GM20000 (cell line): Measurements from ENCODE around the gene TRIOBP.
"Not testable (repeated sequence)": the region's sequence is repeated elsewhere in the genome, so short reads cannot be mapped to it uniquely, and the experiment has no call there.

Source experiments
- DNase-seq: peaks from one replicate; pipeline ENCODE4 v3.0.0; 2012; ENCODE audit warnings: low spot score
- TF ChIP-seq, protein P1 (sequence below): IDR thresholded peaks from 2 replicates; pipeline ENCODE4 v1.5.1; 2012; ENCODE audit warnings: mild to moderate bottlenecking, control low read depth; ENCODE audit errors: extremely low read depth, missing control alignments

TRIOBP gene, protein sequence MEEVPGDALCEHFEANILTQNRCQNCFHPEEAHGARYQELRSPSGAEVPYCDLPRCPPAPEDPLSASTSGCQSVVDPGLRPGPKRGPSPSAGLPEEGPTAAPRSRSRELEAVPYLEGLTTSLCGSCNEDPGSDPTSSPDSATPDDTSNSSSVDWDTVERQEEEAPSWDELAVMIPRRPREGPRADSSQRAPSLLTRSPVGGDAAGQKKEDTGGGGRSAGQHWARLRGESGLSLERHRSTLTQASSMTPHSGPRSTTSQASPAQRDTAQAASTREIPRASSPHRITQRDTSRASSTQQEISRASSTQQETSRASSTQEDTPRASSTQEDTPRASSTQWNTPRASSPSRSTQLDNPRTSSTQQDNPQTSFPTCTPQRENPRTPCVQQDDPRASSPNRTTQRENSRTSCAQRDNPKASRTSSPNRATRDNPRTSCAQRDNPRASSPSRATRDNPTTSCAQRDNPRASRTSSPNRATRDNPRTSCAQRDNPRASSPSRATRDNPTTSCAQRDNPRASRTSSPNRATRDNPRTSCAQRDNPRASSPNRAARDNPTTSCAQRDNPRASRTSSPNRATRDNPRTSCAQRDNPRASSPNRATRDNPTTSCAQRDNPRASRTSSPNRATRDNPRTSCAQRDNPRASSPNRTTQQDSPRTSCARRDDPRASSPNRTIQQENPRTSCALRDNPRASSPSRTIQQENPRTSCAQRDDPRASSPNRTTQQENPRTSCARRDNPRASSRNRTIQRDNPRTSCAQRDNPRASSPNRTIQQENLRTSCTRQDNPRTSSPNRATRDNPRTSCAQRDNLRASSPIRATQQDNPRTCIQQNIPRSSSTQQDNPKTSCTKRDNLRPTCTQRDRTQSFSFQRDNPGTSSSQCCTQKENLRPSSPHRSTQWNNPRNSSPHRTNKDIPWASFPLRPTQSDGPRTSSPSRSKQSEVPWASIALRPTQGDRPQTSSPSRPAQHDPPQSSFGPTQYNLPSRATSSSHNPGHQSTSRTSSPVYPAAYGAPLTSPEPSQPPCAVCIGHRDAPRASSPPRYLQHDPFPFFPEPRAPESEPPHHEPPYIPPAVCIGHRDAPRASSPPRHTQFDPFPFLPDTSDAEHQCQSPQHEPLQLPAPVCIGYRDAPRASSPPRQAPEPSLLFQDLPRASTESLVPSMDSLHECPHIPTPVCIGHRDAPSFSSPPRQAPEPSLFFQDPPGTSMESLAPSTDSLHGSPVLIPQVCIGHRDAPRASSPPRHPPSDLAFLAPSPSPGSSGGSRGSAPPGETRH (N-terminal part only)

DNA sequence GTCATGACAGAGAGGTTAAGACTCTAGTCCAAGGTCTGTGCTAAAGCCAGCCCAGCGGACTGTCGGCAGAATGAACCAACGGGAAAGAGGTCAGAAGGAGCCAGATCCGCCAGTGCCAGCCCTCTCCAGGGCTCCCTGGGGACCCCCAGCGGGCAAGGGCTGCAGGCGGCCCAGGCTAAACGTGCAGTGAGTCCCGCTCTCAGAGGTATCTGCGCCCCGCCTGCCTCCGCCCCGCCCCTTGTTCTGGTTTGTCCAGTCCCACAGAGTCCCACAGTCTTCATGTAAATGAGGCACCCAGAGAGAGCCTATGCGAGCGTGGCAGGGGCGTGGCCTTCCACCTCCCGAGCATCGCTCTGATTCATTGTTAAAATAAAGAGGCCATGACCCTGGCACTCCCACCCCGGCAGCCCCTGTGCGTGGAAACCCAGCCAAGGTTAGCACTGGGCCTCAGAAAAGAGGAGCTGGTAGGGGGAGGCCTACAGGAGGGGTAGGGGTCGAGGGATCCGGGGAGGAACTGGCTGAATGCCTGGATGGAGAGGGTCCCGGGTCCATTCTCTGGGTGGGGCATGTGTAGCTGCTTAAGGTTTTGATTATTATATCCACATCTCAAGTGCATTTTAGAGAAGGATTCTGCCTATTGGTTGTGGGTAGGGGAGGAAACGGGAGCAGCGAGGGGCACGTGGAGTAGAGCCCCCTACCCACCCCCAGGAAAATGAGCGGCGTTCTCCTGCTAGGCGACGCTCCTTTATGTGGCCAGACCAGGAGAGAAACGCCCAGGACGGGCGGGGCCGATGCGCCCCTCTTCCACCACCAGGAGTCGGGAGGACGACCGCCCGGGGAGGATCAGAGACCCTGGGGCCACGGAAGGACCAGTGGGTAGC lies at the start of gene TRIOBP:
TRIOBP (plus strand) TSS at position 392 of the 881 bp plus-strand sequence. CDS start 4,318 bp downstream, outside the sequence.
- TF ChIP-seq, protein P1, sequence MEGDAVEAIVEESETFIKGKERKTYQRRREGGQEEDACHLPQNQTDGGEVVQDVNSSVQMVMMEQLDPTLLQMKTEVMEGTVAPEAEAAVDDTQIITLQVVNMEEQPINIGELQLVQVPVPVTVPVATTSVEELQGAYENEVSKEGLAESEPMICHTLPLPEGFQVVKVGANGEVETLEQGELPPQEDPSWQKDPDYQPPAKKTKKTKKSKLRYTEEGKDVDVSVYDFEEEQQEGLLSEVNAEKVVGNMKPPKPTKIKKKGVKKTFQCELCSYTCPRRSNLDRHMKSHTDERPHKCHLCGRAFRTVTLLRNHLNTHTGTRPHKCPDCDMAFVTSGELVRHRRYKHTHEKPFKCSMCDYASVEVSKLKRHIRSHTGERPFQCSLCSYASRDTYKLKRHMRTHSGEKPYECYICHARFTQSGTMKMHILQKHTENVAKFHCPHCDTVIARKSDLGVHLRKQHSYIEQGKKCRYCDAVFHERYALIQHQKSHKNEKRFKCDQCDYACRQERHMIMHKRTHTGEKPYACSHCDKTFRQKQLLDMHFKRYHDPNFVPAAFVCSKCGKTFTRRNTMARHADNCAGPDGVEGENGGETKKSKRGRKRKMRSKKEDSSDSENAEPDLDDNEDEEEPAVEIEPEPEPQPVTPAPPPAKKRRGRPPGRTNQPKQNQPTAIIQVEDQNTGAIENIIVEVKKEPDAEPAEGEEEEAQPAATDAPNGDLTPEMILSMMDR = peak; percentile 33
- peak; percentile 87 for DNase-seq

DNA sequence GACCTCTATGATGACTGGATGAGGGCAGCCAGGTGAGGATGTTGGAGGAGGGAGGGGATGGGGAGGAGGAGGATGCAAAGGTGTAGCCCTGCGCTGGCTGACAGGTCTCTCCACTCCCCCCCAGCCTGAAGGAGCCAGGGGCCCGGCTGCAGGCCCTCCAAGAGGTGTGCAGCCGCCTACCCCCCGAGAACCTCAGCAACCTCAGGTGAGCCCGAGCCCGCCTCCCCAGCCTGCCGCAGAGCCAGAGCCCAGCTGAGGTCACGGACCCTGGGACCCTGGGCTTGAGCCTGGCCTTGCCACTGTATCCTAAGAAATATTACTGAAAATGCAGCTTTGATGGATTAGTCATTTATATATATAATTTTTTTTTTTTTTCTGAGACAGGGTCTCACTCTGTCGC lies 49.5 kb upstream of the TRIOBP start:
- DNase-seq = no peak
- TF ChIP-seq, protein P1 = no peak

DNA sequence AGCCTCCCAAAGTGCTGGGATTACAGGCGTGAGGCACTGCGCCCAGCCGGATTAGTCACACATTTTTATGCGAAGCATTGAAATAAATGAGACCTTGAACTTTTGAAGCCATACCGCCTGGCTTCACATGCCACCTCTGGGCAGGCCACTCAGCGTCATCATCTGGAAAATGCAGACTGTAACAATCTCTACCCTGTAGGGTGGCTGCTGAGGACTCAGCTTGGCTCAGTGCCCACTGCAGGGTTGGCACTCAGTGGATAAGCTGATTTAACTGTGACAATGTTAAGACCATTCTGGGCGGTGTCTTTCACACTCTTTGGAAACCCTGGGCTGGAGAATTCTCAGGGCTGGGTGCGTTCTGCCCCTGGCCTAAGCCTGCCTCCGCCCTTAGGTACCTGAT lies 48.9 kb upstream of the TRIOBP start:
- DNase-seq = no peak
- TF ChIP-seq, protein P1 = no peak

DNA sequence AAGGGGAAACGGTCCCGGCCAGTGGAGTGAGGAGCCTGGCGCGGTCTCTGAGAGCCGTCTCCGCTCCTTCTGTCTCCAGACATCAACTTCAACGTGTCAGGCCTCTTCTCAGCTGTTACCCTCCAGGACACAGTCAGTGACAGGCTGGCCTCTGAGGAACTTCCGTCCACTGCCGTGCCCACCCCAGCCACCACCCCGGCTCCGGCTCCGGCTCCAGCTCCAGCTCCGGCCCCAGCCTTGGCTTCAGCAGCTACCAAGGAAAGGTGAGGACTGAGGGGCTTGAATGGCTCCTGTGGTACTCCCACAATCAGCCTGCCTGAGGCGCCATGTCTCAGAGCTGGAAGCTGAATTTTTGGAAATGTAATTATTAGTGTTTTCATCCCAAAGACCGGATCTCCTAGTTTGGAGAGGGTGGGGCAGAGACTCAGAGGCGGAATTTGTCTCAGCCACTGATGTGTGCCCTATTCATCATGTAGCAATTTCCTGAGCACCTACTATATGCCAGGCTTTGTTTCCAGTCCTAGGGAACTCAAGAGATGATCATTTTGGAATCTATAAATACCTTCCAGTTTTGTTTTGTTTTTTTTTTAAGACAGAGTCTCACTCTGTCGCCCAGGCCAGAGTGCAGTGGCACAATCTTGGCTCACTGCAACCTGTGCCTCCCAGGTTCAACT lies 46.2 kb upstream of the TRIOBP start:
- no peak for DNase-seq
- TF ChIP-seq, protein P1 = no peak

DNA sequence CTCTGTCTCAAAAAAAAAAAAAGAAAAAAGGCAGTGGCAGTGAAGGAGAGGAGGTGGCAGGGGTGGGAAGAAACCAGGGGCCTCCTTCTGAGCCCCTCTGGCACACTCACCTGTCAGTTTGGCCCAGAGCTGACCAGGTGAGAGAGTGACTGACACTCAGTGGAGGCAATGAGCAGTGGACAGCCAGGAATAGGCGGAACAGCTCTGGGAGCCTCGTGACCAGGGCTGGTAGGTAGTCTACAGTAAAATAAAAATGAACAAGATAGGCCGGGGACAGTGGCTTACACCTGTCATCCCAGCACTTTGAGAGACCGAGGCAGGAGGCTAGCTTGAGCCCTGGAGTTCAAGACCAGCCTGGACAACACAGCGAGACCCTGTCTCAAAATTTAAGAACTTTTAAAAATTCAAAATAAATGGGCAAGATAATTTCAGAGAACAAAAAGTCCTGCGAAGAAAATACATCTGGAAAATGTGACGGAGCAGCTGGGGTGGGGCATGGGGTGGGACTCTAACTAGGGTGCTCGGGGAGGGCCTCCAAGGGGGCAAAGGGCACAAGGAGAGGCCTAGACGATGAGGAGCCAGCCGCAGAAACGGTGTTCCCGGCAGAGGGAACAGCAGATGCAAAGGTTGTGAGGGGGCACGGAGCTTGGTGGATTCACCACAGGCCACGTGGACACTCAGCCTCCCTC lies 42.1 kb upstream of the TRIOBP start:
- TF ChIP-seq, protein P1 = no peak

DNA sequence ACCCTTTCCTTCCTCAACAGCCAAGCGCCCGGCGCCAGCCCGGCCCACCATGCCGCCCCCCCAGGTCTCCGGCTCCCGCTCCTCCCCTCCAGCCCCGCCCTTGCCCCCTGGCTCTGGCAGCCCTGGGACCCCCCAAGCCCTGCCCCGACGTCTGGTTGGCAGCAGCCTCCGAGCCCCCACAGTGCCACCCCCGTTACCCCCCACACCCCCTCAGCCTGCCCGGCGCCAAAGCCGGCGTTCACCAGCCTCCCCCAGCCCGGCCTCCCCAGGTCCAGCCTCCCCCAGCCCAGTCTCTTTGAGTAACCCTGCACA lies 41.6 kb upstream of the TRIOBP start:
- no peak for DNase-seq
- TF ChIP-seq, protein P1 = no peak

More for the DNA sequence above, 42.1 kb upstream of the TRIOBP start:
- no peak for DNase-seq

DNA sequence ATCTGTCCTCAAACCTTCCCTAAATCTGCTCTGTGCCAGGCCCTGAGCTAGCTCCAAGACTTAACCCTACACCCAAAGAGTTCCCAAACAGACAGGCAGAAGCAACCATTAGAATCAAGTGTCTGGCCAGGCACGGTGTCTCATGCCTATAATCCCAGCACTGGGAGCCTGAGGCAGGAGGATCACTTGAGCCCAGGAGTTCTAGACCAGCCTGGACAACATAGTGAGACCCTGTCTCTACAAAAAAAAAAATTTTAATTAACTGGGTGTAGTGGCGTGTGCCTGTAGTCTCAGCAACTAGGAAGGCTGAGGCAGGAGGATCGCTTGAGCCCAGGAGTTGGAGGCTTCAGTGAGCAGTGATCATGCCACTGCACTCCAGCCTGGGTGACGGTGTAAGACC lies 40.3 kb upstream of the TRIOBP start:
- not testable (repeated sequence) for DNase-seq
